Neural cell (in vitro differentiated cells): ENCODE results near the gene NADK. TPM values are rescaled to one million over a fixed set of nuclear protein-coding genes. Genes with fewer than 3 reads are reported as not detected.

Experiments used
- H2AFZ ChIP-seq: fragments of 200-600, 300-800 bp; sonication (generic), shearing (Covaris generic); 2 replicates; pipeline ENCODE4 v1.6.0; 2014; ENCODE audit warnings: low read depth, mild to moderate bottlenecking, antibody characterized with exemption, low read length, moderate library complexity
- H3F3A ChIP-seq: fragments of 200-600 bp; shearing (Covaris generic); 2 replicates; pipeline ENCODE4 v1.6.1; 2016; ENCODE audit warnings: mild to moderate bottlenecking, moderate library complexity, mixed read lengths, antibody characterized with exemption, low read length; ENCODE audit not compliant: insufficient read depth, poor library complexity, severe bottlenecking
- H3K27ac ChIP-seq: fragments of 200-600, 300-800 bp; sonication (generic), shearing (Covaris generic); 2 replicates; pipeline ENCODE4 v1.5.1; 2014; ENCODE audit warnings: mild to moderate bottlenecking, low read length, moderate library complexity
- H3K27me3 ChIP-seq: fragments of 300-800, 200-600 bp; sonication (generic), shearing (Covaris generic); 2 replicates; pipeline ENCODE4 v1.6.0; 2014; ENCODE audit warnings: mild to moderate bottlenecking, low read depth, low read length, moderate library complexity; ENCODE audit not compliant: insufficient read depth
- H3K36me3 ChIP-seq: fragments of 300-800, 200-600 bp; sonication (generic), shearing (Covaris generic); 2 replicates; pipeline ENCODE4 v1.5.1; 2014; ENCODE audit warnings: mild to moderate bottlenecking, antibody characterized with exemption, low read length, moderate library complexity; ENCODE audit not compliant: insufficient read depth
- H3K4me2 ChIP-seq: fragments of 300-800, 200-600 bp; sonication (generic), shearing (Covaris generic); 2 replicates; pipeline ENCODE4 v1.6.0; 2014; ENCODE audit warnings: mild to moderate bottlenecking, low read length
- H3K4me3 ChIP-seq: fragments of 300-800, 200-600 bp; sonication (generic), shearing (Covaris generic); 2 replicates; pipeline ENCODE4 v1.5.1; 2014; ENCODE audit warnings: mild to moderate bottlenecking, low read length, moderate library complexity
- H3K79me2 ChIP-seq: fragments of 200-600 bp; shearing (Covaris generic); replicated peaks from 2 replicates; pipeline ENCODE4 v1.6.0; 2014; ENCODE audit warnings: mild to moderate bottlenecking, low read length, moderate library complexity; ENCODE audit not compliant: insufficient read depth
- H3K9ac ChIP-seq: fragments of 300-800, 200-600 bp; sonication (generic), shearing (Covaris generic); 2 replicates; pipeline ENCODE4 v1.6.1; 2016; ENCODE audit warnings: mild to moderate bottlenecking, low read length, mixed read lengths
- H3K9me2 ChIP-seq: fragments of 200-600 bp; shearing (Covaris generic); 2 replicates; pipeline ENCODE4 v1.6.1; 2016; ENCODE audit warnings: mild to moderate bottlenecking, low read length, mixed read lengths; ENCODE audit not compliant: insufficient read depth
- H3K9me3 ChIP-seq: fragments of 200-600, 300-800 bp; sonication (generic), shearing (Covaris generic); 2 replicates; pipeline ENCODE4 v1.6.1; 2016; ENCODE audit warnings: mild to moderate bottlenecking, mixed run types, low read length, moderate library complexity, mixed read lengths
- H4K20me1 ChIP-seq: fragments of 200-600 bp; shearing (Covaris generic); 2 replicates; pipeline ENCODE4 v1.6.1; 2016; ENCODE audit warnings: mild to moderate bottlenecking, mixed run types; ENCODE audit not compliant: insufficient read depth
- EP300 ChIP-seq: fragments of 450-650 bp; conservative IDR thresholded peaks from 2 replicates; pipeline ENCODE4 v1.6.1; 2014; ENCODE audit warnings: antibody characterized with exemption, mild to moderate bottlenecking, moderate library complexity; ENCODE audit not compliant: poor library complexity, severe bottlenecking
- EZH2 ChIP-seq: fragments of 200-600, 300-800 bp; shearing (Covaris generic), sonication (generic); IDR thresholded peaks from 2 replicates; pipeline ENCODE4 v1.6.1; 2014; ENCODE audit warnings: antibody characterized with exemption, low read length, borderline replicate concordance, mild to moderate bottlenecking; ENCODE audit not compliant: insufficient read depth, poor library complexity, severe bottlenecking
- MXI1 ChIP-seq: fragments of 450-650 bp; conservative IDR thresholded peaks from 2 replicates; pipeline ENCODE4 v1.6.1; 2014; ENCODE audit warnings: antibody characterized with exemption, mild to moderate bottlenecking; ENCODE audit not compliant: poor library complexity, severe bottlenecking
- POLR2AphosphoS5 ChIP-seq: IDR thresholded peaks from 2 replicates; pipeline ENCODE4 v1.6.1; 2012
- RAD21 ChIP-seq: fragments of 450-650 bp; conservative IDR thresholded peaks from 2 replicates; pipeline ENCODE4 v1.6.1; 2014; ENCODE audit warnings: antibody characterized with exemption, mild to moderate bottlenecking, moderate library complexity
- SMC3 ChIP-seq: fragments of 450-650 bp; conservative IDR thresholded peaks from 2 replicates; pipeline ENCODE4 v1.6.1; 2014; ENCODE audit warnings: antibody characterized with exemption, mild to moderate bottlenecking, moderate library complexity; ENCODE audit not compliant: poor library complexity
- TAF1 ChIP-seq: IDR thresholded peaks from 2 replicates; pipeline ENCODE4 v1.6.1; 2012; ENCODE audit warnings: low read depth
- polyA plus RNA-seq: library from polyadenylated mRNA; depleted of rRNA; stranded (reverse); fragments of >200 nt; gene quantifications from 2 replicates; pipeline ENCODE4 v1.2.3, GENCODE V29; 2014
- TF ChIP-seq, protein P1 (sequence below): fragments of 450-650 bp; IDR thresholded peaks from 2 replicates; pipeline ENCODE4 v1.5.1; 2014; ENCODE audit warnings: antibody characterized with exemption, mild to moderate bottlenecking, moderate library complexity; ENCODE audit not compliant: poor library complexity, severe bottlenecking
- TF ChIP-seq, protein P2 (sequence below): IDR thresholded peaks from 2 replicates; pipeline ENCODE4 v1.6.1; 2012; ENCODE audit warnings: borderline replicate concordance

Gene NADK
- polyA plus RNA-seq, 1 donor from 2014 or later = 38.5 TPM

DNA sequence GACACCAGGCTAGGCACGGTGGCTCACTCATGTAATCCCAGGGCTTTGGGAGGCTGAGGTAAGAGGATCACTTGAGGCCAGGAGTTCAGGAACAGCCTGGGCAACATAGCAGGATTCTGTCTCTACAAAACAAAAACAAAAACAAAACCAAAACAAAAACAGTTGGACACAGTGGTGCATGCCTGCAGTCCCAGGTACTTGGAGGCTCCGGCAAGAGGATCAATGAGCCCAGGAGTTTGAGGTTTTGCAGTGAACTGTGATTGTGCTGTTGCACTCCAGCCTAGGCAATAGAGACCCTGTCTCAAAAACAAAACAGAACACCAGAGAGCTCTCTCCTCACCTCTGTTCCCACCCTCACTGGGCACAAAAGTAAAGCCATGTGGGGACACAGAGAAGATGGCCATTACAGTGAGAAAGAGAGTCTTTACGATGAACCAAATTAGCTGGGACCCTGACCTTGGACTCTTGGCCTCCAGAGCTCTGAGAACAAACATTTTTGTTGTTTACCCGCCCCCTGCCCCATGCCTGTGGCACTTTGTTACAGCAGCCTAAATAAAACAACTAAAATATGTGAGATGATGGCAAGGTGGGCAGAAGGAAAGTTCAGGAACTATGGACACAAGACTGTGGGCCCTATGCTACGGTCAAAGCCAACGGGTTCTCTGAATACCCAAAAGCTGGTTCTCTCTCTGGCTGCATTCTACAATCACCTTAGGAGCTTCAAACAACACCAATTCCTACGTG lies 9.8 kb downstream of the NADK start:
- TF ChIP-seq RAD21 (no peak), EP300 (no peak), POLR2AphosphoS5 (no peak), SMC3 (no peak), TAF1 (no peak), EZH2 (no peak), MXI1 (no peak)
- TF ChIP-seq, protein P1, sequence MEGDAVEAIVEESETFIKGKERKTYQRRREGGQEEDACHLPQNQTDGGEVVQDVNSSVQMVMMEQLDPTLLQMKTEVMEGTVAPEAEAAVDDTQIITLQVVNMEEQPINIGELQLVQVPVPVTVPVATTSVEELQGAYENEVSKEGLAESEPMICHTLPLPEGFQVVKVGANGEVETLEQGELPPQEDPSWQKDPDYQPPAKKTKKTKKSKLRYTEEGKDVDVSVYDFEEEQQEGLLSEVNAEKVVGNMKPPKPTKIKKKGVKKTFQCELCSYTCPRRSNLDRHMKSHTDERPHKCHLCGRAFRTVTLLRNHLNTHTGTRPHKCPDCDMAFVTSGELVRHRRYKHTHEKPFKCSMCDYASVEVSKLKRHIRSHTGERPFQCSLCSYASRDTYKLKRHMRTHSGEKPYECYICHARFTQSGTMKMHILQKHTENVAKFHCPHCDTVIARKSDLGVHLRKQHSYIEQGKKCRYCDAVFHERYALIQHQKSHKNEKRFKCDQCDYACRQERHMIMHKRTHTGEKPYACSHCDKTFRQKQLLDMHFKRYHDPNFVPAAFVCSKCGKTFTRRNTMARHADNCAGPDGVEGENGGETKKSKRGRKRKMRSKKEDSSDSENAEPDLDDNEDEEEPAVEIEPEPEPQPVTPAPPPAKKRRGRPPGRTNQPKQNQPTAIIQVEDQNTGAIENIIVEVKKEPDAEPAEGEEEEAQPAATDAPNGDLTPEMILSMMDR = no peak
- TF ChIP-seq, protein P2, sequence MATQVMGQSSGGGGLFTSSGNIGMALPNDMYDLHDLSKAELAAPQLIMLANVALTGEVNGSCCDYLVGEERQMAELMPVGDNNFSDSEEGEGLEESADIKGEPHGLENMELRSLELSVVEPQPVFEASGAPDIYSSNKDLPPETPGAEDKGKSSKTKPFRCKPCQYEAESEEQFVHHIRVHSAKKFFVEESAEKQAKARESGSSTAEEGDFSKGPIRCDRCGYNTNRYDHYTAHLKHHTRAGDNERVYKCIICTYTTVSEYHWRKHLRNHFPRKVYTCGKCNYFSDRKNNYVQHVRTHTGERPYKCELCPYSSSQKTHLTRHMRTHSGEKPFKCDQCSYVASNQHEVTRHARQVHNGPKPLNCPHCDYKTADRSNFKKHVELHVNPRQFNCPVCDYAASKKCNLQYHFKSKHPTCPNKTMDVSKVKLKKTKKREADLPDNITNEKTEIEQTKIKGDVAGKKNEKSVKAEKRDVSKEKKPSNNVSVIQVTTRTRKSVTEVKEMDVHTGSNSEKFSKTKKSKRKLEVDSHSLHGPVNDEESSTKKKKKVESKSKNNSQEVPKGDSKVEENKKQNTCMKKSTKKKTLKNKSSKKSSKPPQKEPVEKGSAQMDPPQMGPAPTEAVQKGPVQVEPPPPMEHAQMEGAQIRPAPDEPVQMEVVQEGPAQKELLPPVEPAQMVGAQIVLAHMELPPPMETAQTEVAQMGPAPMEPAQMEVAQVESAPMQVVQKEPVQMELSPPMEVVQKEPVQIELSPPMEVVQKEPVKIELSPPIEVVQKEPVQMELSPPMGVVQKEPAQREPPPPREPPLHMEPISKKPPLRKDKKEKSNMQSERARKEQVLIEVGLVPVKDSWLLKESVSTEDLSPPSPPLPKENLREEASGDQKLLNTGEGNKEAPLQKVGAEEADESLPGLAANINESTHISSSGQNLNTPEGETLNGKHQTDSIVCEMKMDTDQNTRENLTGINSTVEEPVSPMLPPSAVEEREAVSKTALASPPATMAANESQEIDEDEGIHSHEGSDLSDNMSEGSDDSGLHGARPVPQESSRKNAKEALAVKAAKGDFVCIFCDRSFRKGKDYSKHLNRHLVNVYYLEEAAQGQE = no peak
- H3K79me2 ChIP-seq = peaks cover 6% of the 10 kb centered on the region

DNA sequence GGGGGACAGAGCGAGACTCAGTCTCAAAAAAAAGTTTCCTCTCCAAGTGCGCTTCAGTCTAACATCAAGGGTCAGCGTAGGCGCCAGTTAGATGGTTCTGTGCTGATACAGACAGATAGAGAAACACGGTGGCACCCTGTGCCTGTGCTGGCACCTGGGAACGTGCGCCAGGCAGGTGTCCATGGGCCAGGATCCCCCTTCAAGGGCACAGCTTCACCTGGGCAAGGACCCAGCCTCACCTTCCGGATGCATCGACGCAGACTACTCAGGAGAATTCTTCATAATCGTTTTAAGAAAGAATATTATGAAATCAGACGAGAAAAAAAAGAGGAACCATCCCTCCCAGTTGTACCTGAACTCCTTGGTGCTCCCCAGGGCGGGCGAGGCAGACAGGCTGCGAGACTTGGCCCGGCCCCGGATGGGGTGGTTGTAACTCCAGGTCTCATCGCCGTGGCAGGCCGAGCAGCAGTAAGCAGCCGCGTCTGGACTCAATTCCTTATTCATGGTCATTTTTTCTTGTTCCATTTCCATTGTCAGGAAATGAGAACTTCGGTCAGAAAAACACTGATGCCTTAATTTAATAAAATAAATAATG lies 13.3 kb downstream of the NADK start:
- peaks cover 6% of the 10 kb centered on the region for H3K79me2 ChIP-seq
- no peaks in the 10 kb centered on the region for H3K36me3 ChIP-seq
- H3K27ac ChIP-seq = no peak overlapping the region
- no peak overlapping the region for H3K9ac ChIP-seq
- no peak overlapping the region for H2AFZ ChIP-seq
- H3K9me2 ChIP-seq = no peaks in the 10 kb centered on the region
- no peaks in the 10 kb centered on the region for H4K20me1 ChIP-seq
- no peak overlapping the region for H3K4me2 ChIP-seq
- TF ChIP-seq SMC3 (no peak), EP300 (no peak), EZH2 (no peak), MXI1 (no peak), POLR2AphosphoS5 (no peak), TAF1 (no peak)
- TF ChIP-seq, protein P2 = no peak
- TF ChIP-seq, protein P1 = no peak
- no peaks in the 10 kb centered on the region for H3F3A ChIP-seq
- H3K27me3 ChIP-seq = no peaks in the 10 kb centered on the region
- H3K4me3 ChIP-seq = no peak overlapping the region
- no peaks in the 10 kb centered on the region for H3K9me3 ChIP-seq

More for the DNA sequence above, 9.8 kb downstream of the NADK start:
- Histone ChIP-seq H3K27ac (no peak overlapping the region), H2AFZ (no peak overlapping the region), H3K9ac (no peak overlapping the region), H3K4me3 (no peak overlapping the region), H3K9me3 (no peaks in the 10 kb centered on the region), H3F3A (no peaks in the 10 kb centered on the region), H3K9me2 (no peaks in the 10 kb centered on the region), H3K4me2 (no peak overlapping the region), H3K27me3 (no peaks in the 10 kb centered on the region), H4K20me1 (no peaks in the 10 kb centered on the region), H3K36me3 (no peaks in the 10 kb centered on the region)
